GM12801 (cell line): ENCODE results near the gene DKKL1.

Experiments
- TF ChIP-seq, protein P1 (sequence below): IDR thresholded peaks from one replicate; pipeline ENCODE4 v1.5.1; 2011; ENCODE audit warnings: control low read depth; ENCODE audit not compliant: insufficient read length; ENCODE audit errors: extremely low read depth

Gene DKKL1

DNA sequence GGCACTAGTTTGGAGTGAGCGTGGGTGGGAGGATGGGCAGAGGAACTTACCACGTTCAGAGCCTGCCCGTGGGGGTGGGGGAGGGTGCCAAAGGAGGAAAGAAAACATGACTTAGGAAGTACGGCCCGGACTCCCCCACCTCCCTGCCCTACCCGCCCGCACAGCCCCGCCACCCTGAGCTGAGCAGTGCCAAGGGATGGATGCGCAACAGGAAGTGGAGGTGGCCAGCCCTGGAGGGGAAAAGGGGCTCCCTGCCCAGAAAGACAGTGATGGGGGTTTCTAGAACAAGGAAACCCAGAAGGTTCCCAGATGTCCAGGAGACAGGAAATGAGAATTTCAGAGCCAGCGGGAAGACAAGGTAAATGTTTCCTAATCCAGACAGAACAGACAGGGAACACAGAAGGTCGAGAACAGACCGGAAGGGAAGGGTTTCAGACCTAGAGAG is 7.7 kb upstream of the DKKL1 start:
- TF ChIP-seq, protein P1, sequence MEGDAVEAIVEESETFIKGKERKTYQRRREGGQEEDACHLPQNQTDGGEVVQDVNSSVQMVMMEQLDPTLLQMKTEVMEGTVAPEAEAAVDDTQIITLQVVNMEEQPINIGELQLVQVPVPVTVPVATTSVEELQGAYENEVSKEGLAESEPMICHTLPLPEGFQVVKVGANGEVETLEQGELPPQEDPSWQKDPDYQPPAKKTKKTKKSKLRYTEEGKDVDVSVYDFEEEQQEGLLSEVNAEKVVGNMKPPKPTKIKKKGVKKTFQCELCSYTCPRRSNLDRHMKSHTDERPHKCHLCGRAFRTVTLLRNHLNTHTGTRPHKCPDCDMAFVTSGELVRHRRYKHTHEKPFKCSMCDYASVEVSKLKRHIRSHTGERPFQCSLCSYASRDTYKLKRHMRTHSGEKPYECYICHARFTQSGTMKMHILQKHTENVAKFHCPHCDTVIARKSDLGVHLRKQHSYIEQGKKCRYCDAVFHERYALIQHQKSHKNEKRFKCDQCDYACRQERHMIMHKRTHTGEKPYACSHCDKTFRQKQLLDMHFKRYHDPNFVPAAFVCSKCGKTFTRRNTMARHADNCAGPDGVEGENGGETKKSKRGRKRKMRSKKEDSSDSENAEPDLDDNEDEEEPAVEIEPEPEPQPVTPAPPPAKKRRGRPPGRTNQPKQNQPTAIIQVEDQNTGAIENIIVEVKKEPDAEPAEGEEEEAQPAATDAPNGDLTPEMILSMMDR, result no peak

DNA sequence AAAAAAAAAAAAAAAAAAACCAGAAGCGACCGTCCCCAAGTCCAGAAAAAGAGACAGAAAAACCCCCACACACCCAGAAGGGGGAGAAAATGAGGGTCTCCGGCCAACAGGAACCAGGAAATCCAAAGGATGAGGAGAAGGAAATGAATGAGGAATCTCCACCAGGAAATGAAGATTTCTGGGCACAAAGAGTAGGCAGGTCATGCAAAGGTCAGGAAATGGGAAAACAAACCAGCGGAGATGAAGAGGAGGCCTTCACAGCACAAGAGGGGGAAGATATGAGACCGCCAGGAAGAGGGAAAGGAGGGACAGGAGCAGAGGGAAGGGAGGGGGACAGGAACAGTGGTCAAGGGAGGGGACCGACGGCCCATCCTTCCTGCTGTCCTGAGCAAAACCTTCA is 7.3 kb upstream of the DKKL1 start:
- TF ChIP-seq, protein P1, result no peak

DNA sequence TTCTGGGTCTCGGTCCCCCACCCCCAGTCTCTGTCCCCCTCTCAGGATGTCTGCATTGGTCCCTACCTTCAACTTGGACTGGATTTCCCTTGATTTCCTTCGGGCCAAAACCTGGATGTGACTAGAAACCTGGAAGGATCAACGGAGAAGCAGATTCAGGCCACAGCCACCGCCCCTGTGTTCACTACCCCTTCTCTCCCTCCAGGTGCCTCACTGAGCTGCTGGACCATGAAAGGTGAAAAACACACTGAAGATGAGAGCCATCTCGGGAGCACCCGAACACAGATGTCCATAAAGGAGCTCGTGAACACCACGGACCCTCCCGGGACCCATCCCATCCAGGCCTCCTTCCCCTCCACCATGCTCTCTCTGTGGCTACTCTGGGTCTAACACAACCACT is 6.5 kb upstream of the DKKL1 start:
- TF ChIP-seq, protein P1, result no peak

DNA sequence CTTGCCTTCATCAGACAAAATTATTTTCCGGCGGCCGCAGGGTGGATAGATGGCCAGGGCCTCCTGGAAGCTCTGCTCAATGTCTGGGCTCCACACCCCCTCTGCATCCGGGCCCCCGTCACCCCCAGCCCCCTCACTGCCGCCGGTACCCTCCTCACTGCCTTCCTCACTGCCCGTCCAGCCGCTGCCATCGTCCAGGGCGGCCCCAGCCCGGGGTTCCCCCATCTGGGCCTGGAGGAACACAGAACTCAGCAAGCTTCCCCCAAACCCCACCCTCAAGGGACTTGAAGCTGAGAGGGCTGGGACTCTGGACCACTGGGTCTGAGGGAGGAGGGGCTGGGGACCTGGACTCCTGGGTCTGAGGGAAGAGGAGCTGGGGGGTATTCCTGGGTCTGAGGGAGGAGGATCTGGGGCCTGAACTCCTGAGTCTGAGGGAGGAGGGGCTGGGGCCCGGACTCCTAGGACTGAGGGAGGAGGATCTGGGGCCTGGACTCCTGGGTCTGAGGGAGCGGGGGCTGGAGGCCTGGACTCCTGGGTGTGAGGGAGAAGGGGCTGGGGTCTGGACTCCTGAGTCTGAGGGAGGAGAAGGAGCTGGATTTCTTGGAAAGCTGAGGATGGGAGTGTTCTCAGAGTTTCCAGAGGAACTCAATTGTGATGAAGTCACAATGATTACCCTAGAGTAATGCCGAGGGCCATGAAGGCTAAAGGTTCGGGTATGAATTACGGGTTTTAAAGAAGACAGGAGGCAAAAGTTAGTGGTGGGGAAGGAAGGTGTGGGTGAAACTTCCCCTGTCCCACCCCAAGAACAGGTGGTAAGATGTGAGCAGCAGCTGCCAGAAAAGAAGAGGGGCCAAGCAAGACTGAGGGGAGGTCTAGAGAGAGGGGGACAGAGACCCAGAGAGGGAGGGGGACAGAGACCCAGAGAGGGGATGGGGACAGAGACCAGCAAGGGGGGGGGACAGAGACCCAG is 3.5 kb upstream of the DKKL1 start:
- TF ChIP-seq, protein P1, result no peak

DNA sequence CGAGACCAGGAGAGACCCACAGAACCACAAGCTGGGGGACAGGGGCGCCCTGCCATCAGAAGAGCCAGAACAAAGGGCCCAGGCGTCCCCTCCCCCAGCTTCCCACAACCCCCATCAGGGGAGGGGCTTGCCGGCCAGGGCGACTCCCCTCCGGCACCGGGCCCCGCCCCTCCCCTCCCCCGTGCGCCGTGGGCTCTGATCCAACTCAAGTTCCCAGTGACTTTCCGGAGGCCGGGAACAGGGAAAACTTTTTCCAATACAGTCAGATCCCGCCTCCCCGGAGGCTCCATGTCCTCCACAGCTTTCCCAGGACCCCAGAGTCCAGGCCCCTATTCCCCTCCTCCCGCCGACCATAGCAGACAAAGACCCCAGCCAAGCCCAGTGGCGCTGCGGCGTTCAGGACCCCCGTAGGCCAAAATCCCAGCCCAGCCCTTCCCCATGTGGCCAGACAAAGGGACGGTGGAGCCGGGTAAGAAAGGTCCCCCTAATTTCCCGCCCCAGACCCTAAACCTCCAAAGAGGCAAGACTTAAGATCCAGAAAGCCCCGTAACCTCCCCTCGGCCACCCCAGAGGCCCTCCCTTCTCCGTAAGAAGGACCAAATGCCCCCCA is 2.1 kb upstream of the DKKL1 start:
- TF ChIP-seq, protein P1, result no peak

DNA sequence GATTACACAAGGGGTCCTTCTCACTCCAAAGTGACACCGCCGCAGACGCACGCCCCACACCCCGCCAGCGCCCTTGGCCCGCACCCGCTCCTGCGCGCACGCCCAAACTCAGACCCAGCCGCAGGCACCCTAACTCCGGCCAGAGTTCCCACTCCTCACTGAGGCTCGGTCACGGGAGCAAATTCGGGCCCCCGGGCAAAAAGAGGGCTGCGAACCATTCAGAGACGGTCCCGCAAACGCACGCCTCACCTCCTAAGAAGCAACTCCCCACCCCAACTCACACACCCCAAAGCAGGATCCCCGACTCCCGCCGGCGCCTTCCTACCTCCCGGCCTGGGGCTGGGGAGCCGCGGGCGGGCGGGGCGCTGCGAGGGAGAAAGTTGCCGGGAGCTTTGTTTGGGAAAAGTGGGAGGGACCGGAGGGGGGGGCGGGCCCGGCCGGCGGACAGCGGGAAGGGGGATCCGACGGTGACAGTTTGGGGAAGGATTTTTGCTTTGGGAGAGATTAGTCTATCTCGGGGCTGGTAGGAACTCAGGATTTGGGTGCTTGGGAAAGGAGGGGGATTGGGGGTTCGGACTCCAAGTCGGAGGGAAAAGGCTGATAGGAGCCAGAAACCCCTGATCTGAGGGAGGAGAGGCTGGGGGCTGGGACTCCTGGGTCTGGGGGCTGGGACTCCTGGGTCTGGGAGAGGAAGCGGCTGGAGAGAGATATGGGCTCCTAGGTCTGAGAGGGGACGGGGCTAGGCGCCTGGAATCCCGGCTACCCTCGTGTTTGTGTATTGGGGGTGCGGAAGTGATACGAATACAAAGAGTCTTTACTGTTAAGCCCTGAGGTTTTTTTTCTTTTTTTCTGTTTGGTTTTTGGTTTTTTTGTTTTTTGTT is 1.4 kb upstream of the DKKL1 start, which contains the start of gene TEAD2:
TSS of gene TEAD2 (minus strand) at position 369 of the 881 bp plus-strand sequence. CDS start 2,341 bp downstream, outside the sequence.
- TF ChIP-seq, protein P1, result no peak

DNA sequence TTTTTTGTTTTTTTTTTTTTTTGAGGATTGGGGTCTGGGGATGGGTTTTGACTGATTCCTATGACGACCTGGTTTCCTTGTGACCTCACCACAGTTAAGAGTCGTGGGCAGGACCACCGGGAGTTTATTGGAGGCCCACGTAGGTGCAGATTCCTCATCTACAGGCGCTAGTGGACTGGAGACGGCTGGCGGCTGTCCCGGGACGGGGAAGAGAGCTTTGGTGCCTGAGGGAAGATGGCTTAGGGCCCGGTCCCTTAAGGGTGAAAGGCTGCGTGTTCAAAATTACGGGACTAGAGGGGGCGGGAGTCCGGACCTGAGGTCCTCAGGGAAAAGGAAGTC is 779 bp upstream of the DKKL1 start:
- TF ChIP-seq, protein P1, result no peak
